Activated T-helper 1 cell treated with anti-CD3 and anti-CD28 coated beads, Interleukin-12 subunit alpha, Interleukin-12 subunit beta, Interleukin-2, Interleukin-4 antibody, amounts not matched to agents 30 ng/mL and 10 ng/mL and 1 ng/mL, durations not matched to agents 14 hours and 24 hours and 36 hours (primary cell): ENCODE data around the gene CBFB. TPM values are rescaled to one million over a fixed set of nuclear protein-coding genes. Genes with fewer than 3 reads are reported as not detected.

Experiments
- total RNA-seq: library from RNA; stranded (reverse); gene quantifications from 2 replicates; pipeline ENCODE4 v1.2.3, GENCODE V29; 2022

CBFB gene
- total RNA-seq, 1 donor from 2014 or later: 175 TPM

Other genes with a start within 250 kb of the CBFB start
- gene TERB1, start 227.6 kb upstream of the CBFB start, total RNA-seq: 0.29 TPM in 1 of 2 replicates, not detected in the other
- 114 and 120 TPM in 2 replicates for gene NAE1, start 198.2 kb upstream of the CBFB start, total RNA-seq
- gene CA7, start 184.7 kb upstream of the CBFB start, total RNA-seq: 0.13 and 0.39 TPM in 2 replicates
- gene PDP2, start 148.6 kb upstream of the CBFB start, total RNA-seq: 43.3 and 52.2 TPM in 2 replicates
- gene CDH16, start 110.3 kb upstream of the CBFB start, total RNA-seq: not detected in 2 replicates
- gene RRAD, start 103.6 kb upstream of the CBFB start, total RNA-seq: 0.83 and 0.93 TPM in 2 replicates
- 162 and 164 TPM in 2 replicates for gene CIAO2B, start 94.7 kb upstream of the CBFB start, total RNA-seq
- gene CES2, start 93.6 kb upstream of the CBFB start, total RNA-seq: 34.3 and 36.6 TPM in 2 replicates
- gene CES3, start 67.9 kb upstream of the CBFB start, total RNA-seq: 5.6 and 7.3 TPM in 2 replicates
- gene CES4A, start 40.6 kb upstream of the CBFB start, total RNA-seq: 33.2 and 34.2 TPM in 2 replicates
- gene PHAF1, start 80.8 kb downstream of the CBFB start, total RNA-seq: 20.5 and 20.6 TPM in 2 replicates
- 6.2 TPM in 2 replicates for gene B3GNT9, start 121.8 kb downstream of the CBFB start, total RNA-seq
- 29.0 TPM in 2 replicates for gene TRADD, start 130.8 kb downstream of the CBFB start, total RNA-seq
- 19.3 and 22.4 TPM in 2 replicates for gene FBXL8, start 130.8 kb downstream of the CBFB start, total RNA-seq
- gene HSF4, start 135.6 kb downstream of the CBFB start, total RNA-seq: 30.3 and 36.8 TPM in 2 replicates
- 19.0 and 22.9 TPM in 2 replicates for gene NOL3, start 141.4 kb downstream of the CBFB start, total RNA-seq
- gene MATCAP1, start 154.8 kb downstream of the CBFB start, total RNA-seq: 45.5 and 48.2 TPM in 2 replicates
- 0.34 TPM in 1 of 2 replicates, not detected in the other for gene EXOC3L1, start 161.0 kb downstream of the CBFB start, total RNA-seq
- 174 and 181 TPM in 2 replicates for gene E2F4, start 163.0 kb downstream of the CBFB start, total RNA-seq
- gene ELMO3, start 170.0 kb downstream of the CBFB start, total RNA-seq: 8.5 and 9.0 TPM in 2 replicates
- 68.5 and 72.4 TPM in 2 replicates for gene TMEM208, start 198.0 kb downstream of the CBFB start, total RNA-seq
- gene FHOD1, start 218.3 kb downstream of the CBFB start, total RNA-seq: 116 and 119 TPM in 2 replicates
- 5.1 TPM in 2 replicates for gene SLC9A5, start 219.8 kb downstream of the CBFB start, total RNA-seq